HG02623 (cell line): ENCODE measurements around the gene DPF3.

Experiments used
- ATAC-seq: cut with Tn5 transposase; IDR thresholded peaks from one replicate; pipeline ENCODE4 v1.9.1; 2021; ENCODE audit warnings: moderate library complexity; ENCODE audit not compliant: unreplicated experiment

The DPF3 gene

GRCh38 chr14:72621387-72622065 is 272.4 kb downstream of the DPF3 start:
- no peak for ATAC-seq

- no peak for ATAC-seq
Observed at GRCh38 chr14:72619881-72620280, 274.0 kb downstream of the DPF3 start.

- ATAC-seq: no peak
Observed at GRCh38 chr14:72619111-72619571, 274.8 kb downstream of the DPF3 start.

- no peak for ATAC-seq
Observed at GRCh38 chr14:72618424-72618823, 275.5 kb downstream of the DPF3 start.

- ATAC-seq: no peak
Observed at GRCh38 chr14:72617391-72618031, 276.4 kb downstream of the DPF3 start.

- ATAC-seq: no peak
Observed at GRCh38 chr14:72616811-72617210, 277.1 kb downstream of the DPF3 start.

- ATAC-seq: no peak
Observed at GRCh38 chr14:72616294-72616693, 277.6 kb downstream of the DPF3 start.

- no peak for ATAC-seq
Observed at GRCh38 chr14:72615451-72616121, 278.3 kb downstream of the DPF3 start.

GRCh38 chr14:72614891-72615415 is 278.9 kb downstream of the DPF3 start:
- ATAC-seq: no peak

- ATAC-seq: no peak
Observed at GRCh38 chr14:72614365-72614764, 279.5 kb downstream of the DPF3 start.

- ATAC-seq: no peak
Observed at GRCh38 chr14:72613975-72614319, 280.0 kb downstream of the DPF3 start.

- ATAC-seq: no peak
Observed at GRCh38 chr14:72613231-72613974, 280.5 kb downstream of the DPF3 start.

- no peak for ATAC-seq
Observed at GRCh38 chr14:72612041-72612440, 281.9 kb downstream of the DPF3 start.

GRCh38 chr14:72611506-72611905 is 282.4 kb downstream of the DPF3 start:
- no peak for ATAC-seq

GRCh38 chr14:72610831-72611200 is 283.1 kb downstream of the DPF3 start:
- no peak for ATAC-seq

- no peak for ATAC-seq
Observed at GRCh38 chr14:72610096-72610830, 283.6 kb downstream of the DPF3 start.

GRCh38 chr14:72609205-72609916 is 284.5 kb downstream of the DPF3 start:
- ATAC-seq: no peak

- ATAC-seq: no peak
Observed at GRCh38 chr14:72608391-72609204, 285.3 kb downstream of the DPF3 start.
